HepG2 (cell line): ENCODE measurements around the gene MYO9A. TPM values are rescaled to one million over a fixed set of nuclear protein-coding genes. Genes with fewer than 3 reads are reported as not detected.

Source experiments
- CREB1 ChIP-seq, 2 experiments: fragments of 450-650 bp in 1 of 2; IDR thresholded peaks; 2 replicates each; pipeline ENCODE4 v1.6.1; 2016 to 2017; ENCODE audit warnings: control low read depth in 1 of 2, mild to moderate bottlenecking in 1 of 2, missing compliant biosample characterization in 1 of 2, missing genetic modification characterization in 1 of 2
- MAZ ChIP-seq, 2 experiments: sonication (generic) in 1 of 2; formaldehyde crosslinking in 1 of 2; IDR thresholded peaks; 2 replicates each; pipeline versions ENCODE4 v1.5.0 to v1.6.1; 2012 to 2020; ENCODE audit warnings: low read depth in 2 of 2, mild to moderate bottlenecking in 2 of 2, borderline replicate concordance in 1 of 2, improper control_type of control experiment in 1 of 2, low read length in 1 of 2, missing genetic modification reagents in 1 of 2, moderate library complexity in 1 of 2
- MEF2D ChIP-seq: sonication (generic); formaldehyde crosslinking; IDR thresholded peaks from 2 replicates; pipeline ENCODE4 v1.5.1; 2020; ENCODE audit warnings: mild to moderate bottlenecking, missing genetic modification reagents
- REL ChIP-seq: sonication (generic); formaldehyde crosslinking; conservative IDR thresholded peaks from 2 replicates; pipeline ENCODE4 v1.8.0; 2022; ENCODE audit warnings: mild to moderate bottlenecking, missing genetic modification reagents, moderate library complexity
- RFX1 ChIP-seq: fragments of 450-650 bp; IDR thresholded peaks from 2 replicates; pipeline ENCODE4 v1.6.1; 2017
- SAP130 ChIP-seq: IDR thresholded peaks from 2 replicates; pipeline ENCODE4 v1.6.1; 2016; ENCODE audit warnings: low read depth
- TMF1 ChIP-seq: sonication (generic); formaldehyde crosslinking; IDR thresholded peaks from 2 replicates; pipeline ENCODE4 v1.8.1; 2022; ENCODE audit warnings: low read depth, missing genetic modification reagents
- YEATS4 ChIP-seq: sonication (generic); formaldehyde crosslinking; IDR thresholded peaks from 2 replicates; pipeline ENCODE4 v1.4.0; 2020; ENCODE audit warnings: missing genetic modification reagents, borderline replicate concordance
- ZBTB38 ChIP-seq: sonication (generic); formaldehyde crosslinking; IDR thresholded peaks from 2 replicates; pipeline ENCODE4 v1.5.1; 2020; ENCODE audit warnings: mild to moderate bottlenecking, missing genetic modification reagents
- ZFX ChIP-seq: sonication (generic); formaldehyde crosslinking; IDR thresholded peaks from 2 replicates; pipeline ENCODE4 v1.4.0; 2020; ENCODE audit warnings: mild to moderate bottlenecking, low read depth, missing genetic modification reagents, moderate library complexity
- ZNF205 ChIP-seq: IDR thresholded peaks from 2 replicates; pipeline ENCODE4 v1.6.1; 2018; ENCODE audit warnings: missing biosample characterization, missing genetic modification reagents
- ZNF343 ChIP-seq: sonication (generic); formaldehyde crosslinking; IDR thresholded peaks from 2 replicates; pipeline ENCODE4 v1.4.0; 2020; ENCODE audit warnings: mild to moderate bottlenecking, missing genetic modification reagents
- ZNF468 ChIP-seq: sonication (generic); formaldehyde crosslinking; IDR thresholded peaks from 2 replicates; pipeline ENCODE4 v1.8.0; 2022; ENCODE audit warnings: mild to moderate bottlenecking, moderate library complexity, missing genetic modification reagents
- ZNF501 ChIP-seq: sonication (generic); formaldehyde crosslinking; IDR thresholded peaks from 2 replicates; pipeline ENCODE4 v1.5.1; 2020; ENCODE audit warnings: mild to moderate bottlenecking, moderate library complexity, missing genetic modification reagents
- ZNF564 ChIP-seq: sonication (generic); formaldehyde crosslinking; IDR thresholded peaks from 2 replicates; pipeline ENCODE4 v1.8.1; 2023; ENCODE audit warnings: mild to moderate bottlenecking, missing genetic modification reagents
- ZNF598 ChIP-seq: sonication (generic); formaldehyde crosslinking; IDR thresholded peaks from 2 replicates; pipeline ENCODE4 v1.5.1; 2020; ENCODE audit warnings: mild to moderate bottlenecking, missing genetic modification reagents, borderline replicate concordance
- ZNF788 ChIP-seq: sonication (generic); formaldehyde crosslinking; IDR thresholded peaks from 2 replicates; pipeline ENCODE4 v1.5.0; 2020; ENCODE audit warnings: mild to moderate bottlenecking, missing genetic modification reagents, borderline replicate concordance
- ZNF878 ChIP-seq: sonication (generic); formaldehyde crosslinking; IDR thresholded peaks from 2 replicates; pipeline ENCODE4 v1.8.1; 2023; ENCODE audit warnings: mild to moderate bottlenecking, missing genetic modification reagents, moderate library complexity
- ZSCAN22 ChIP-seq: sonication (generic); formaldehyde crosslinking; IDR thresholded peaks from 2 replicates; pipeline ENCODE4 v1.4.0; 2020; ENCODE audit warnings: mild to moderate bottlenecking, missing genetic modification reagents
- polyA plus RNA-seq, 8 experiments: library from polyadenylated mRNA; depleted of rRNA in 3 of 8; stranded (reverse) in 7 of 8; unstranded in 1 of 8; fragments of >200 nt; fragmentation: Illumina TruSeq in 4 of 8; extraction: Trizol in 4 of 8; gene quantifications; 2 replicates each; pipeline versions ENCODE4 v1.2.1 to v1.2.3, GENCODE V29; 2011 to 2016; ENCODE audit warnings: low read depth in 4 of 8, missing spikeins in 1 of 8, mixed read lengths in 1 of 8; ENCODE audit not compliant: insufficient read depth in 1 of 8
- total RNA-seq, 5 experiments: library from RNA; depleted of rRNA; stranded (reverse); fragments of >200 nt; fragmentation: Illumina TruSeq; extraction: Trizol; gene quantifications; 2 replicates each; pipeline ENCODE4 v1.2.3, GENCODE V29; 2016; ENCODE audit warnings: low read depth in 1 of 5
- TF ChIP-seq, protein P1 (sequence below): sonication (generic); formaldehyde crosslinking; IDR thresholded peaks from 2 replicates; pipeline ENCODE4 v1.4.0; 2020; ENCODE audit warnings: mild to moderate bottlenecking, missing genetic modification reagents, borderline replicate concordance
- TF ChIP-seq, protein P2 (sequence below): sonication (generic); formaldehyde crosslinking; IDR thresholded peaks from 2 replicates; pipeline ENCODE4 v1.8.1; 2023; ENCODE audit warnings: mild to moderate bottlenecking, missing genetic modification reagents
- TF ChIP-seq, protein P3 (sequence below): sonication (generic); formaldehyde crosslinking; IDR thresholded peaks from 2 replicates; pipeline ENCODE4 v1.5.0; 2020; ENCODE audit warnings: missing genetic modification reagents
- TF ChIP-seq, protein P4 (sequence below): IDR thresholded peaks from 2 replicates; pipeline ENCODE4 v1.6.1; 2016; ENCODE audit warnings: control low read depth

Gene MYO9A
- total and polyA plus RNA-seq, 2 of the 13 experiments (the other 11 are each of a cell fraction or from before 2014, with no cell fraction given), result 4.8 to 15.3 TPM

DNA sequence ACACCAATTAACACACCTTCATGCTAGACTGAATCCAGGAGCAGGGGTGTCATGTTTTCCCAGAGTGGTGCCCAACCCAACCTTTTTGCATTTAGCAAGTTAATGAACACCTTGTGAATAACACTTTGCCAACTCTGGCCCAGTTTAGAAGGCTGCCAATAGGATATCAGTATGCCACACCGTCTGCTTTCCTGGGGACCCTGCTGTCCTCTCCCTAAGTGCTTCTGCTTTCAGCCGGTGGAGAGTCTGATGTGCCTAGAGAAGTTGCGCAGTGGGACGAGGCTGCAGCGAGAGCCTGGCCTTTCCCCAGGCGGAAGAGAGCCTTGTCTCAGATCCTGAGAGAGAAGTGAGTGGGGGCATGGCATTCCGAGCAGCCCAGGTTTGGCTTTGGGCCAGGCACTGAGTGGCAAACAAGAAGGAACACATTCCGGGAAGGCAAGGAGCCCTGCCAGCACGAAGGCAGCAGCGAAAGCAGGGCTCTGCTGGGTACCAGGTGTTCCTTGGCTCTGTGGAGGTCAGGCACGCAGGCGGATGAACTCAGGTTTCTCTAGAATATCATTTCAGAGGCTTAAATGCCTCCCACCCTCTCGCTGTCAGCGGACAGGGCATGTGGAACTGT, 37.2 kb upstream of the MYO9A start (continued):
- TF ChIP-seq CREB1 (IDR thresholded peaks at IDR 0.05) (no peak), CREB1 (CRISPR knock-in tag; IDR thresholded peaks at IDR 0.05) (no peak), ZNF343 (CRISPR knock-in tag) (no peak), ZNF598 (CRISPR knock-in tag) (no peak), ZNF788 (CRISPR knock-in tag) (0 out of 2 replicates have a peak, but pooled peaks have one; percentile 17), ZNF501 (CRISPR knock-in tag) (no peak), RFX1 (no peak), ZNF878 (CRISPR knock-in tag) (no peak), TMF1 (CRISPR knock-in tag) (no peak), ZNF564 (no peak), ZBTB38 (CRISPR knock-in tag) (peak; percentile 49; the same call in 1 of the 2 replicates), ZSCAN22 (no peak), ZNF468 (CRISPR knock-in tag) (no peak), MAZ (IDR thresholded peaks at IDR 0.05; ENCODE audit: borderline replicate concordance, low read depth, low read length) (no peak), MAZ (CRISPR knock-in tag; IDR thresholded peaks at IDR 0.05; ENCODE audit: low read depth) (0 out of 2 replicates have a peak, but pooled peaks have one; percentile 8), REL (CRISPR knock-in tag) (no peak), MEF2D (no peak), ZNF205 (CRISPR knock-in tag) (no peak), SAP130 (CRISPR knock-in tag) (no peak), YEATS4 (CRISPR knock-in tag) (0 out of 2 replicates have a peak, but pooled peaks have one; percentile 25), ZFX (CRISPR knock-in tag) (no peak)
- TF ChIP-seq, protein P1, sequence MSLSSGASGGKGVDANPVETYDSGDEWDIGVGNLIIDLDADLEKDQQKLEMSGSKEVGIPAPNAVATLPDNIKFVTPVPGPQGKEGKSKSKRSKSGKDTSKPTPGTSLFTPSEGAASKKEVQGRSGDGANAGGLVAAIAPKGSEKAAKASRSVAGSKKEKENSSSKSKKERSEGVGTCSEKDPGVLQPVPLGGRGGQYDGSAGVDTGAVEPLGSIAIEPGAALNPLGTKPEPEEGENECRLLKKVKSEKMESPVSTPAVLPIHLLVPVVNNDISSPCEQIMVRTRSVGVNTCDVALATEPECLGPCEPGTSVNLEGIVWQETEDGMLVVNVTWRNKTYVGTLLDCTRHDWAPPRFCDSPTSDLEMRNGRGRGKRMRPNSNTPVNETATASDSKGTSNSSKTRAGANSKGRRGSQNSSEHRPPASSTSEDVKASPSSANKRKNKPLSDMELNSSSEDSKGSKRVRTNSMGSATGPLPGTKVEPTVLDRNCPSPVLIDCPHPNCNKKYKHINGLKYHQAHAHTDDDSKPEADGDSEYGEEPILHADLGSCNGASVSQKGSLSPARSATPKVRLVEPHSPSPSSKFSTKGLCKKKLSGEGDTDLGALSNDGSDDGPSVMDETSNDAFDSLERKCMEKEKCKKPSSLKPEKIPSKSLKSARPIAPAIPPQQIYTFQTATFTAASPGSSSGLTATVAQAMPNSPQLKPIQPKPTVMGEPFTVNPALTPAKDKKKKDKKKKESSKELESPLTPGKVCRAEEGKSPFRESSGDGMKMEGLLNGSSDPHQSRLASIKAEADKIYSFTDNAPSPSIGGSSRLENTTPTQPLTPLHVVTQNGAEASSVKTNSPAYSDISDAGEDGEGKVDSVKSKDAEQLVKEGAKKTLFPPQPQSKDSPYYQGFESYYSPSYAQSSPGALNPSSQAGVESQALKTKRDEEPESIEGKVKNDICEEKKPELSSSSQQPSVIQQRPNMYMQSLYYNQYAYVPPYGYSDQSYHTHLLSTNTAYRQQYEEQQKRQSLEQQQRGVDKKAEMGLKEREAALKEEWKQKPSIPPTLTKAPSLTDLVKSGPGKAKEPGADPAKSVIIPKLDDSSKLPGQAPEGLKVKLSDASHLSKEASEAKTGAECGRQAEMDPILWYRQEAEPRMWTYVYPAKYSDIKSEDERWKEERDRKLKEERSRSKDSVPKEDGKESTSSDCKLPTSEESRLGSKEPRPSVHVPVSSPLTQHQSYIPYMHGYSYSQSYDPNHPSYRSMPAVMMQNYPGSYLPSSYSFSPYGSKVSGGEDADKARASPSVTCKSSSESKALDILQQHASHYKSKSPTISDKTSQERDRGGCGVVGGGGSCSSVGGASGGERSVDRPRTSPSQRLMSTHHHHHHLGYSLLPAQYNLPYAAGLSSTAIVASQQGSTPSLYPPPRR (CRISPR knock-in tag), result no peak
- TF ChIP-seq, protein P2, sequence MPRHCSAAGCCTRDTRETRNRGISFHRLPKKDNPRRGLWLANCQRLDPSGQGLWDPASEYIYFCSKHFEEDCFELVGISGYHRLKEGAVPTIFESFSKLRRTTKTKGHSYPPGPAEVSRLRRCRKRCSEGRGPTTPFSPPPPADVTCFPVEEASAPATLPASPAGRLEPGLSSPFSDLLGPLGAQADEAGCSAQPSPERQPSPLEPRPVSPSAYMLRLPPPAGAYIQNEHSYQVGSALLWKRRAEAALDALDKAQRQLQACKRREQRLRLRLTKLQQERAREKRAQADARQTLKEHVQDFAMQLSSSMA, result no peak
- TF ChIP-seq, protein P3, sequence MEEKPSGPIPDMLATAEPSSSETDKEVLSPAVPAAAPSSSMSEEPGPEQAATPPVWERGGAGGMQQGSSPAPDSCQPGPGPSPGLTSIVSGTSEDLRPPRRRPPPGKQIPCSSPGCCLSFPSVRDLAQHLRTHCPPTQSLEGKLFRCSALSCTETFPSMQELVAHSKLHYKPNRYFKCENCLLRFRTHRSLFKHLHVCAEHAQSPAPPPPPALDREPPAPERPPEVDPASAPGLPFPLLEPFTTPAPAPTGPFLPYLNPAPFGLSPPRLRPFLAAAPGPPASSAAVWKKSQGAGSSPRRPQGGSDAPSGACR, result no peak
- TF ChIP-seq, protein P4, sequence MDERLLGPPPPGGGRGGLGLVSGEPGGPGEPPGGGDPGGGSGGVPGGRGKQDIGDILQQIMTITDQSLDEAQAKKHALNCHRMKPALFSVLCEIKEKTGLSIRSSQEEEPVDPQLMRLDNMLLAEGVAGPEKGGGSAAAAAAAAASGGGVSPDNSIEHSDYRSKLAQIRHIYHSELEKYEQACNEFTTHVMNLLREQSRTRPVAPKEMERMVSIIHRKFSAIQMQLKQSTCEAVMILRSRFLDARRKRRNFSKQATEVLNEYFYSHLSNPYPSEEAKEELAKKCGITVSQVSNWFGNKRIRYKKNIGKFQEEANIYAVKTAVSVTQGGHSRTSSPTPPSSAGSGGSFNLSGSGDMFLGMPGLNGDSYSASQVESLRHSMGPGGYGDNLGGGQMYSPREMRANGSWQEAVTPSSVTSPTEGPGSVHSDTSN (CRISPR knock-in tag), result no peak
